ENCODE results near the gene COPE. TPM values are rescaled to one million over a fixed set of nuclear protein-coding genes. Genes with fewer than 3 reads are reported as not detected.

Gene COPE
- total RNA-seq, 2 experiments from 2014 or later = 218 to 258 TPM

- H3K4me1 Mint-ChIP-seq = no peaks in the 10 kb centered on the region
- no peak overlapping the region for H3K4me3 Mint-ChIP-seq
- peaks cover 19% of the 10 kb centered on the region for H3K27me3 Mint-ChIP-seq
- no peak for DNase-seq
- H3K36me3 Mint-ChIP-seq (ENCODE audit: low read depth) = no peaks in the 10 kb centered on the region
- ChIA-PET CTCF (interaction anchor here (1.3 kb wide), 1 partner anchor 13 kb away, joined by 4 read pairs; no protein-coding TSS in a partner anchor), POLR2A (no interaction called here)
- no peaks in the 10 kb centered on the region for H3K9me3 Mint-ChIP-seq
- no peak overlapping the region for H3K27ac Mint-ChIP-seq
These were observed 29.0 kb downstream of the COPE start for GRCh38 chr19:18889949-18890745.

- no peak for DNase-seq
- no peaks in the 10 kb centered on the region for H3K36me3 Mint-ChIP-seq (ENCODE audit: low read depth)
- no peak overlapping the region for H3K4me3 Mint-ChIP-seq
- H3K4me1 Mint-ChIP-seq = no peaks in the 10 kb centered on the region
- ChIA-PET POLR2A (no interaction called here), CTCF (no interaction called here)
- H3K27me3 Mint-ChIP-seq = peaks cover 3% of the 10 kb centered on the region
- no peaks in the 10 kb centered on the region for H3K9me3 Mint-ChIP-seq
- H3K27ac Mint-ChIP-seq = no peak overlapping the region
These were observed 32.2 kb downstream of the COPE start for GRCh38 chr19:18886972-18887371.

- Mint-ChIP-seq H3K27me3 (no peaks in the 10 kb centered on the region), H3K36me3 (ENCODE audit: low read depth) (no peaks in the 10 kb centered on the region), H3K9me3 (no peaks in the 10 kb centered on the region), H3K4me1 (no peaks in the 10 kb centered on the region), H3K27ac (no peak overlapping the region), H3K4me3 (no peak overlapping the region)
- DNase-seq = no peak
- POLR2A ChIA-PET = no interaction called here
- CTCF ChIA-PET = no interaction called here
These were observed 35.5 kb downstream of the COPE start for GRCh38 chr19:18883526-18884304.

GRCh38 chr19:18881491-18881890 is 37.7 kb downstream of the COPE start:
- DNase-seq = no peak
- no peaks in the 10 kb centered on the region for H3K27me3 Mint-ChIP-seq
- no peak overlapping the region for H3K4me3 Mint-ChIP-seq
- no peaks in the 10 kb centered on the region for H3K36me3 Mint-ChIP-seq (ENCODE audit: low read depth)
- ChIA-PET CTCF (interaction anchor here (0.6 kb wide), 1 partner anchor 107 kb away, joined by 4 read pairs; no protein-coding TSS in a partner anchor), POLR2A (no interaction called here)
- peaks cover 2% of the 10 kb centered on the region for H3K9me3 Mint-ChIP-seq
- H3K27ac Mint-ChIP-seq = no peak overlapping the region
- no peaks in the 10 kb centered on the region for H3K4me1 Mint-ChIP-seq

GRCh38 chr19:18879579-18880373 is 39.4 kb downstream of the COPE start:
- CTCF ChIA-PET = interaction anchor here (1.1 kb wide), 2 partner anchors 26 to 291 kb away, joined by 3 to 5 read pairs; partner anchors contain the start of gene REX1BD
- peak; percentile 25 for DNase-seq
- POLR2A ChIA-PET = no interaction called here
- Mint-ChIP-seq H3K9me3 (peaks cover 2% of the 10 kb centered on the region), H3K27me3 (no peaks in the 10 kb centered on the region), H3K4me3 (no peak overlapping the region), H3K36me3 (ENCODE audit: low read depth) (no peaks in the 10 kb centered on the region), H3K27ac (no peak overlapping the region), H3K4me1 (no peaks in the 10 kb centered on the region)

- Mint-ChIP-seq H3K9me3 (peaks cover 2% of the 10 kb centered on the region), H3K4me3 (no peak overlapping the region), H3K4me1 (no peaks in the 10 kb centered on the region), H3K36me3 (ENCODE audit: low read depth) (no peaks in the 10 kb centered on the region), H3K27ac (no peak overlapping the region), H3K27me3 (no peaks in the 10 kb centered on the region)
- no peak for DNase-seq
- ChIA-PET POLR2A (no interaction called here), CTCF (interaction anchor here (1.0 to 1.1 kb wide), 2 partner anchors 15 to 290 kb away, joined by 3 to 5 read pairs; partner anchors contain the start of gene REX1BD)
These were observed 40.2 kb downstream of the COPE start for GRCh38 chr19:18878858-18879578.

- Mint-ChIP-seq H3K27me3 (no peaks in the 10 kb centered on the region), H3K4me1 (no peaks in the 10 kb centered on the region), H3K9me3 (peaks cover 2% of the 10 kb centered on the region), H3K27ac (no peak overlapping the region), H3K36me3 (ENCODE audit: low read depth) (no peaks in the 10 kb centered on the region), H3K4me3 (no peak overlapping the region)
- ChIA-PET POLR2A (no interaction called here), CTCF (interaction anchor here (1.0 kb wide), 1 partner anchor 14 kb away, joined by 3 read pairs; no protein-coding TSS in a partner anchor)
- DNase-seq = no peak
These were observed 41.0 kb downstream of the COPE start for GRCh38 chr19:18878058-18878797.

- Mint-ChIP-seq H3K27ac (no peak overlapping the region), H3K27me3 (no peaks in the 10 kb centered on the region), H3K9me3 (peaks cover 2% of the 10 kb centered on the region), H3K4me3 (no peak overlapping the region), H3K4me1 (peaks cover under 1% of the 10 kb centered on the region), H3K36me3 (ENCODE audit: low read depth) (no peaks in the 10 kb centered on the region)
- no peak for DNase-seq
- ChIA-PET CTCF (interaction anchor here (0.7 to 1.1 kb wide), 3 partner anchors 10 to 370 kb away, joined by 3 to 5 read pairs (median 4); no protein-coding TSS in a partner anchor), POLR2A (no interaction called here)
These were observed 42.3 kb downstream of the COPE start for GRCh38 chr19:18876865-18877264.

- Mint-ChIP-seq H3K36me3 (ENCODE audit: low read depth) (peaks cover 2% of the 10 kb centered on the region), H3K4me3 (no peak overlapping the region), H3K27ac (no peak overlapping the region), H3K4me1 (peaks cover 8% of the 10 kb centered on the region), H3K27me3 (peaks cover 4% of the 10 kb centered on the region), H3K9me3 (peaks cover 2% of the 10 kb centered on the region)
- ChIA-PET POLR2A (no interaction called here), CTCF (interaction anchor here (1.1 kb wide), 1 partner anchor 9 kb away, joined by 3 read pairs; no protein-coding TSS in a partner anchor)
- no peak for DNase-seq
These were observed 43.5 kb downstream of the COPE start for GRCh38 chr19:18875726-18876125.

- no peak for DNase-seq
- Mint-ChIP-seq H3K36me3 (ENCODE audit: low read depth) (peaks cover 14% of the 10 kb centered on the region), H3K27me3 (peaks cover 4% of the 10 kb centered on the region), H3K9me3 (no peaks in the 10 kb centered on the region), H3K4me3 (no peak overlapping the region), H3K4me1 (peaks cover 8% of the 10 kb centered on the region), H3K27ac (no peak overlapping the region)
- ChIA-PET CTCF (no interaction called here), POLR2A (no interaction called here)
These were observed 47.6 kb downstream of the COPE start for GRCh38 chr19:18871543-18871942.

GRCh38 chr19:18870531-18871172 is 48.5 kb downstream of the COPE start:
- POLR2A ChIA-PET = no interaction called here
- H3K9me3 Mint-ChIP-seq = no peaks in the 10 kb centered on the region

More at GRCh38 chr19:18870531-18871172, 48.5 kb downstream of the COPE start:
- Mint-ChIP-seq H3K4me1 (peaks cover 8% of the 10 kb centered on the region), H3K36me3 (ENCODE audit: low read depth) (peaks cover 21% of the 10 kb centered on the region), H3K27ac (no peak overlapping the region), H3K4me3 (no peak overlapping the region), H3K27me3 (peaks cover 4% of the 10 kb centered on the region)
- no peak for DNase-seq
- CTCF ChIA-PET = no interaction called here
